NCI-H446 (cell line): ENCODE data around the gene SMYD3.

Experiments used
- DNase-seq, 2 experiments: peaks; one replicate each; lab custom pipeline; 2025; lab: John Stamatoyannopoulos, UW

Gene SMYD3

DNA sequence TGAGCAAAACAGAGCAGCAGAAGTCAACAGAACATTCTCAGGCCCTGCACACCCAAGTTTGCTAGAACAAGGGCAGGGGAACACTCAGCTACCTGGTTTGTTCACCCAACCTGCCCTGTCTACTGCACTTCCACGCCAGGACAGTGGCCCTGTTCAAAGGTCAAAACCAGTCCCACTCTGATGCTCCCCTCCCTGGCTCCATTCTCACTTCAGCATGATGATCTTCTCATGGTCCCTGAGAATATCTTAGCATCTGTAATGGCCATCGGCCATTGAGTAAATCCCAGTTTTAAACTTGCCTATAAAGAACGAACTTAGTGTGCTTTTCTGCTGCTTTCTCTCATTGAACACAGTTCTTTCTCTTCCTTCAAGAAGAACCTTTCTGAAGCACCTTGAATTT, 293.6 kb downstream of the SMYD3 start:
- no peak for DNase-seq

GRCh38 chr1:246213036-246213435, 294.0 kb downstream of the SMYD3 start:
- DNase-seq: no peak

DNA sequence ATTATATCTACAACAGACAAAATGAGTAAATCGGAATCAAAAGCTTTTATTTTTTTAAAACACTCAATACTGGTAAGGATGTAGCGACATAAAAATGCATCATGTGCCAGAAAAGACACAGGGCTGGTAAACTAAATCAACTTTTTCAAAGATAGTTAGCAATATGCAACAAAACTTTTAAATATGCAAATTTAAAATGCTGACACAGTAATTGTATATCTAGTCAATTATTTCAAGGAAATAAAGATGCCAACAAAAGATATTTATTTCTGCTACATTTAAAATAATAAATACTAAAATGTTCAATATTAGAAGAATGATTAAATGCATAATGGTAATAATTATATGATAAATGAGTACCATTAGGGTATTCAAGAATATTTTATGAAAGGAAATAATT, 295.1 kb downstream of the SMYD3 start:
- DNase-seq: no peak

GRCh38 chr1:246210756-246211155, 296.3 kb downstream of the SMYD3 start:
- DNase-seq: no peak

DNA sequence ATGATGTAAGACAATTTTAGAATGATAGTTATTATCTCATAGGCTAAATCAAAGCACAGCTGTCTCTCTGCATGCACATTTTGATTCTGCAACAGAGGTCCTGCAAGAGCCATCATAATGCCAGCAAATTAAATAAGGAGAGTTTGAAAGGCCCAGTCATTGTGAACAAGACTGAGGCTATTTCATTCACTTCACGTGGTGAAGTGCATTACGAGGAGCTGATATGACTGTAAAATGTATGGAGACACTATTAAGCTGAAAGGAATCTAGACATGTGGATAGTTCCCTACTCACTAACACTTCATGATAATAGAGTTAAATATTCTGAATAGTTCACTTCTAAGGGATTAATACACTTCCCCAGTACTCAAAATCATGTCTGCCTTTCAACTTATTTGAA, 299.0 kb downstream of the SMYD3 start:
- no peak for DNase-seq

GRCh38 chr1:246203180-246203579, 303.9 kb downstream of the SMYD3 start:
- no peak for DNase-seq

DNA sequence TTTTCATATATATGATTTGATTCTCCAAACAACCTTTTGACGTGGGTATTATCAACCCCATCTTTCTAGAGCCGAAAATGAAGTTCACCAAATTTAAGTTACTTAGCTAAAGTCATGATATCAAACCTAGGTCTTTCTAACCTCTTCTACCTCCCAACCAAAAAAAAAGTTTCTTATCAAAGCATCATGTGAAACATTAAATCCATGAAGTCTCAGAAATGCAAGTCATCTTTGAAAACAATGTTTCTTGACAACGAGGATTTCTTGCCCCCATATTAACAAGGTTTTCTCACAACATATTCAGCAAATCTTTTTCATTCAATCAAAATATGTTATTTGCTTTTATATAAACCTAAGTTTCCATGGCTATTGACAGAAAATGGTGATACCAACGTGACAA, 306.3 kb downstream of the SMYD3 start:
- DNase-seq: no peak

- DNase-seq: no peak
These were observed 306.9 kb downstream of the SMYD3 start for GRCh38 chr1:246200225-246200624.

- DNase-seq: peak in 1 of 2 experiments; percentile 10
These were observed 307.9 kb downstream of the SMYD3 start for GRCh38 chr1:246199086-246199645.

- no peak for DNase-seq
These were observed 308.8 kb downstream of the SMYD3 start for GRCh38 chr1:246198115-246198816.

DNA sequence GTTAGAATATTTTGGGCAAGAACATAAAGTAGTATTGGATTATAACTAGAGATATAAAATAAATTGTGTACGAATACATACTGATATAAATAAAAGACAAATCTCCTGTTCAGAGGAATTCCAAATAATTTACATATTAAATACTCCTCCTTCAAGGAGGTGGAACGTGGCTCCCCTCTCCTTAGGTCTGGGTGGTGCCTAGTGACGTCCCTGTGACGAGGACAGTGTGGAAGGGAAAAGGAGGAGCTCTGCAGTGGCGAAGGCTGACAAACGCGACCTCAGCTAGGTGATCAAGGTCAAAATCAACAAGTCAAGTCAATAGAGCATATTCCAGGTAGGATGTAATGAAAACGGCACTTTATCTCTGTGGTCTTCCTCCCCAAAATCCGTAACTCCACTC, 310.0 kb downstream of the SMYD3 start:
- DNase-seq: no peak

- no peak for DNase-seq
These were observed 311.8 kb downstream of the SMYD3 start for GRCh38 chr1:246195296-246195695.

- no peak for DNase-seq
These were observed 313.5 kb downstream of the SMYD3 start for GRCh38 chr1:246193537-246193936.

DNA sequence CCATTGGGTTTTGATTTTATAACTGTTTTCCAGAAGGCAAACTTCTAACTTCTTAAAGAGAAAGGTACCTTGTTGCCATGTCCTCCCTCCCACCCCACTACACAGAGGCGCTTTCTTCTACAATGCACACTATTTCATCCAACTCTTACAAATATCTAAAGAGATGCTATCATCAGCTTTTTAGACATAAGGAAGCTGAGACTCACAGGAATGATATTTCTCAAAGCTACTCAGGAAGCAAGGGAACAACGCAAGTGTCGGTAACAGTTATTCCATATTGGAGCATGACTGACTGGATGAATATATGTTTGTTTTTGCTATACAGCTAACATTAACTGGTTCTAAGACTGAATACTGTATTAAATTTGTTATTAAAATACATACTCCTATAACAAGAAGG, 318.0 kb downstream of the SMYD3 start:
- DNase-seq: no peak

- DNase-seq: no peak
These were observed 319.2 kb downstream of the SMYD3 start for GRCh38 chr1:246187834-246188372.

- DNase-seq: no peak
These were observed 322.6 kb downstream of the SMYD3 start for GRCh38 chr1:246184503-246184902.

DNA sequence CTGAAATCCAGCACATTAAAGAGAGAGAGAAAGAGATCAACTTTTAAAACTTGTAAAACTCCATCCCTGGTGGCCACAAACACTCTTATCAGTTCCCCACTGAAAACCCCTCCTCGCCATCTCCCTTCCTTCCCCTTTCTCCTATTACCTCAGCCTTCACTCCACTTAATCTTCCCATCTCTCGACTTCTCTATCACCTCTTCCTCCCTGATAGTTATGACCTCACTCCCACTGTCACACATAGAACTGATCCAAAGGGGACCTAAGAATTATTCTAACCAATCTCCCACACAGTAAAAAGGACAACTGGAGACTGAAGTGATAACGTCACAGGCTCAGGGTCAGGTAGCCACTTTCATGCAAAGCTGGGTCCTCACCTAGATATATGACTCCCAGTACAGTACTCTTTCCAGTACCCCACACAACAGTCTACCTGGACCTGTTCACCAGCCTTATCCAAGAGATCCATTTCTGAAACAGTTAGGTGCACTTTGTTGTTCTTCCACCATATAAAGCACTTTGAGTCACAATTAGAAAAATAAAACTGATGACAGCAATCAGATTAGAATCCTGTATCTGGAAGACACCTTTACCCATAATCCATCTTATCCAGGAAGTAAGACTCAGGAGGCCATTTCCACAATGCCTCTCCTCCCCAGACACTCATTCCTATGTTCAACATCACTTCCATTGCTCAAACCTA, 324.8 kb downstream of the SMYD3 start:
- DNase-seq: no peak

DNA sequence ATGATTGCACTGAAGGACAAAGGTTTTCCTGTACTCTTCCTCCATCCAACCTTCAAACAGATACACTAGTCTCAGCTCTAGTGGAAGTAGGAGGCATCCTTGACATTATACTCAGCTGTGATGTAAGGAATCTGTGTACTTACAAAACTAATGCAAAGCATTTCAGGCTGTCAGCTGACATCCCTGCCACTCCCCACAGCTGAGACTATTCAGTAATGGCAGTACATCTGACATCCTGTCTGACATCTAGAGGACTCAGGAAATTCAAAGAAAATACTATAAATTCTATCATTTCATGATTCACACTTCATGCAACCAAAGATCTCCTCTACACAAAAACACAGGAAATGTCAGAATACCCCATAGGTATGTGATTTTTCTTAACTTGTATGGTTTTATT, 325.8 kb downstream of the SMYD3 start:
- no peak for DNase-seq

DNA sequence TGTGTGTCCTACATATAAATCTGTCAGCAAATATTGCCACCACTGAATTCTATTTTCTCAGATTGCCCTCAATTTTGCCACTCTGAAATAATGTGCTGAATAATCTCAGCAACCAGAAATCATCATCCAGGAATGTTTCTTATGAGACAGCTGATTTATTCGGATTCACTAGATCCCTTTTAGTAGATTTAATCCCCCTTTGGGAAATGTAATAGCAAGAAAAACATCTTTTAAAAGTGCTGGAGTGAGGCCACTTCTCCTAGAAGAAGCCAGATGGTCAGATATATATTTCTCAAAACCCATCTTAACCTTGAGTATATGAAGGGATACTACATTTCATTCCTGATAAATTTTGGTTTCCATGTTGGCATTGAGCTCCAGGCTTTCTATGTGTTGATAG, 327.7 kb downstream of the SMYD3 start:
- no peak for DNase-seq

DNA sequence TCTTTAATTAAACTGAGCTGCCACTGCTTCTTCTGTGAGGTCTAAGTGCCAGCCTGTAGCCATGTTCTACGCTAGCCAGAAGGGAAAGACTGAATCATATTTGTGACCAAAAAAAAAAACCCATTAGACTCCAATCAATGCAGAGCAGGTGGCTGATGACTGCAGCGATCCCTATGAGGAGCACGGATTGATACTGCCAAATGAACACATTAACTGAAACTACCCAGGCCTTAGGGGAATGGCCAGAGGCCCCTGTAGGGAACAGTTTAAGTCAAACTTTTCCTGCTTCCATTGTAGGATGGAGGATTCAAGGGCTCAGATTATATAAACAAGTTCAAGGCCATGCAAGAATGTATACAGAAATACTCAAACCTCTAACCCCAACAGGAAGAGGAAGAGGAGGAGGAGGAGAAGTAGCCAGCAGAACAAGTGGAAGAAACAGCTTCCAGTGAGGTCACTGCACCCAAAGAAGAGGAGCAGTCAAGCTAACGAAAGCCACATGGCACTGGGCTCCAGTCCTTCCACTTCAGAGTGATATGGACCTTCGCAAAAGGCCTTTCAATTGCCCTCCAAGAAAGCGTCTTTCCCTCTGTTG, 328.3 kb downstream of the SMYD3 start:
- DNase-seq: peak in 1 of 2 experiments; percentile 45

DNA sequence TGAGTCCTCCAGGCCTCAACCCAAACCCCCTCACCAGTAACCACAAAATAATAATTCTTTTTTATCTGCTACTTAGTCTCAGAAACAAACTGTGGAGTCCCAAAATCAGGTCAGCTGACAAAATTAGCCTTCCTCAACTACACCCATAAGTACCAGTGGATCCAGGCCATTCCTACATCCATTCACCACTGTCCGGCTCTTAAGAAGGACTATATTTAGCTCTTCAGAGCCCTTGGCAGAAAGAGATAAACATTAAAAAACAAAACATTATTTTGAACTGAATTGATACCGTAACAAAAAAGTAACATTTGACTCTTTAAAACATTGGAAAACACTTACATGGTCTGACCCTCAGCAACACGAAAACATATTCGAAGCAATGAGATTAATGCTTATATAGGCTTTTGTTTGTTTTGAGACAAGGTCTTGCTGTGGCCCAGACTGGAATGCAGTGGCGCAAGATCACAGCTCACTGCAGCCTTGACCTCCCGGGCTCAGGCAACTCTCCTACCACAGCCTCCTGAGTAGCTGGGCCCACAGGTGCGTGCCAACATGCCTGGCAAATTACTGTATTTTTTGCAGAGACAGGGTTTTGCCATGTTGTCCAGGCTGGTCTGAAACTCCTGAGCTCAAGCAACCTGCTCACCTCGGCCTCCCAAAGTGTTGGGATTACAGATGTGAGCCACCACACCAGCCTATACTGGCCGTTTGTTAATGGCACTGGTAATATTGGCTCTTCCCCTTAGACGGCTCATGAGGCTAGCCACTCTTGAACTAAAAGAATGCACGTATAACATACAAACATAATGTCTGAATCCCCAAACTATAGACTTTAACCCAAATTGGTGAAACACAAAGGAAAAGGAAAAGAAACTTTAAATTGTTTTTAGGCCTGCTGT, 330.7 kb downstream of the SMYD3 start:
- DNase-seq: no peak
